Measurements from ENCODE around the gene KNCN.

The KNCN gene

DNA sequence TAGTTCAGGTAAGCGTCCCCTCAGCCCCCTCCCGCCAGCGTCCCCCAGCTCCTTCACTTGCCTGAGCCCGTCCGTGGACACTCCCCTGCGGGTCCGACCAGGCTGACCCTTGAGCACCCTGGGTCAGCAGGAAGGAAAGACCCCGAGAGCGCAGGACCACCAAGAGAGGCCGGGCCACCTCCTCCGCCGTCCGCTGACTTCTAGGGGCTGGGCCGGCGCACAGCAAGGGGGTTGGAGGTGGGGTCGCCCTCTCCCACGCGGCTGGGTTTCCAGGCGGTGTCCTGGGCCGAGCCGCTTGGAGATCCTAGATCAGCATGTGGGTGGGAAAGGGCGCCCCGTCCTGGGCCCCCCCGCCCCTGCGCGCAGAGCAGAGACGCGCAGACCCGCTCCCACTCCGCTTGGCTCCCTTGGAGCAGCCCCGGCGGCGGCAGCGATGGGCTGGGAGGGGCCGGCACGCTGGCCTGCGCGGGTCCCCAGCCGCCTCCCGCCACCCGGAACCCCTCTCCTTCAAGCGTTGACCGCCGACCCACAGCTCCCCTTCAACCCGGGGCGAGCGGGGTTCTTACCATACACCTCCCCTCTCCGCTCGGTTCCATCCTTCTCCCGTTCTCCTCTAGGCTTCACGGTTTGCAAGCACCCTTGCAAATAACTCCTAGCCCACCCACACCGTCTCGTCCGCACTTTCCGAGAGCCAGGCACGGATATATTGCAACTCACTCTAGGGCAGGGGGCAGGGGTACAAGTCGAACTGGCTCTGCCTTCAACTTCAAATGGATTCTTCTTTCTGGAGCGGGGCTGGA lies 7.5 kb downstream of the KNCN start:
- TF ChIP-seq POLR2AphosphoS5 (IDR thresholded peaks at IDR 0.05; ENCODE audit: low read depth, low read length) (no peak), SIN3A (IDR thresholded peaks at IDR 0.05; ENCODE audit: borderline replicate concordance, insufficient read depth, low read length) (no peak), REST (IDR thresholded peaks at IDR 0.05; ENCODE audit: insufficient read depth in 1 of 2, low read depth in 2 of 2, low read length in 2 of 2) (no peak)

GRCh38 chr1:46543382-46543760 lies 8.1 kb downstream of the KNCN start:
- no peak for TF ChIP-seq POLR2AphosphoS5 (IDR thresholded peaks at IDR 0.05; ENCODE audit: low read depth, low read length)
- TF ChIP-seq SIN3A (IDR thresholded peaks at IDR 0.05; ENCODE audit: borderline replicate concordance, insufficient read depth, low read length): no peak
- no peak for TF ChIP-seq FOXP2 (optimal IDR thresholded peaks at IDR 0.05; ENCODE audit: borderline replicate concordance, extremely low read depth, extremely low read length, insufficient read depth)
- TF ChIP-seq TAF1 (IDR thresholded peaks at IDR 0.05; ENCODE audit: borderline replicate concordance, insufficient read depth, low read length): no peak
- no peak for TF ChIP-seq REST (IDR thresholded peaks at IDR 0.05; ENCODE audit: insufficient read depth in 1 of 2, low read depth in 2 of 2, low read length in 2 of 2)

- no peak for TF ChIP-seq FOXP2 (optimal IDR thresholded peaks at IDR 0.05; ENCODE audit: borderline replicate concordance, extremely low read depth, extremely low read length, insufficient read depth)
- no peak for TF ChIP-seq REST (IDR thresholded peaks at IDR 0.05; ENCODE audit: insufficient read depth in 1 of 2, low read depth in 2 of 2, low read length in 2 of 2)
- no peak for TF ChIP-seq POLR2AphosphoS5 (IDR thresholded peaks at IDR 0.05; ENCODE audit: low read depth, low read length)
- TF ChIP-seq TAF1 (IDR thresholded peaks at IDR 0.05; ENCODE audit: borderline replicate concordance, insufficient read depth, low read length): no peak
- TF ChIP-seq SIN3A (IDR thresholded peaks at IDR 0.05; ENCODE audit: borderline replicate concordance, insufficient read depth, low read length): no peak
Measured at GRCh38 chr1:46539972-46540371, 11.5 kb downstream of the KNCN start.

DNA sequence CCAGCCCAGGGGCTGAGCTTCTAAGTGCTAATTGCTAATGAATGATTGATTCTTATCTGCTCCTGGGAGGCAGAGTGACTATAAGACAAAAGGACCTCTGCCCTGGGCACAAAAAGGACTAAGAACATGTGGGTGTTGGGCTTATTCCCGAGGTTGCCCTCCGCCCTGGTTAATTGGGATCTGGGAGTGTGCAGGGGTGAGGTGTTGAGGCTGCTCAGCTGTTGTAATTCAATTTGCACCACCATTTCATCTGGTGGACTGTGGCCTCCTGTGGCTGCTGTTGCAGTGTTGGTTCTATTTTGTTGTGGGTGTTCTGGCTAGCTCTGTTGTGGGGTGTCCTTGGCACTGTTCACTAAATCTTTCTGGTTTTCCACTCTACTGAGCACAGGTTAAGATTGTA lies 13.3 kb downstream of the KNCN start:
- no peak for TF ChIP-seq POLR2AphosphoS5 (IDR thresholded peaks at IDR 0.05; ENCODE audit: low read depth, low read length)
- no peak for TF ChIP-seq TAF1 (IDR thresholded peaks at IDR 0.05; ENCODE audit: borderline replicate concordance, insufficient read depth, low read length)
- TF ChIP-seq SIN3A (IDR thresholded peaks at IDR 0.05; ENCODE audit: borderline replicate concordance, insufficient read depth, low read length): no peak
- TF ChIP-seq FOXP2 (optimal IDR thresholded peaks at IDR 0.05; ENCODE audit: borderline replicate concordance, extremely low read depth, extremely low read length, insufficient read depth): no peak
- no peak for TF ChIP-seq REST (IDR thresholded peaks at IDR 0.05; ENCODE audit: insufficient read depth in 1 of 2, low read depth in 2 of 2, low read length in 2 of 2)
